Skeletal muscle tissue (tissue), 4 donors: ENCODE measurements around the gene CD74. TPM values are rescaled to one million over a fixed set of nuclear protein-coding genes. Genes with fewer than 3 reads are reported as not detected.

ENCODE experiments used
- H3K27ac ChIP-seq: one replicate; pipeline ENCODE4 v1.7.0; 2013; ENCODE audit warnings: mild to moderate bottlenecking, low read depth, low read length, inconsistent platforms
- H3K27me3 ChIP-seq, 3 donors: one replicate each; pipeline ENCODE4 v1.7.0; 2013; ENCODE audit warnings: low read length in 3 of 3; ENCODE audit not compliant: control insufficient read depth in 3 of 3, insufficient read depth in 3 of 3
- H3K36me3 ChIP-seq, 3 donors: one replicate each; pipeline ENCODE4 v1.7.0; 2013; ENCODE audit warnings: low read length in 3 of 3; ENCODE audit not compliant: control insufficient read depth in 3 of 3, insufficient read depth in 3 of 3
- H3K4me1 ChIP-seq, 3 donors: one replicate each; pipeline ENCODE4 v1.7.0; 2013; ENCODE audit warnings: low read length in 3 of 3, mild to moderate bottlenecking in 3 of 3; ENCODE audit not compliant: control insufficient read depth in 3 of 3, insufficient read depth in 3 of 3
- H3K4me3 ChIP-seq, 3 donors: one replicate each; pipeline ENCODE4 v1.7.0; 2013; ENCODE audit warnings: low read length in 3 of 3
- H3K9ac ChIP-seq, 3 donors: one replicate each; pipeline ENCODE4 v1.7.0; 2013; ENCODE audit warnings: low read length in 3 of 3, mild to moderate bottlenecking in 3 of 3, moderate library complexity in 2 of 3, low read depth in 1 of 3
- H3K9me3 ChIP-seq, 3 donors: one replicate each; pipeline ENCODE4 v1.7.0; 2013; ENCODE audit warnings: low read length in 3 of 3; ENCODE audit not compliant: control insufficient read depth in 3 of 3
- total RNA-seq: library from RNA; depleted of rRNA; stranded (reverse); fragments of >200 nt; gene quantifications from one replicate; pipeline ENCODE4 v1.2.3, GENCODE V29; 2014
- donor health status: Osteomylitis.

CD74 gene
- total RNA-seq, 1 donor from 2014 or later, result 63.2 TPM

DNA sequence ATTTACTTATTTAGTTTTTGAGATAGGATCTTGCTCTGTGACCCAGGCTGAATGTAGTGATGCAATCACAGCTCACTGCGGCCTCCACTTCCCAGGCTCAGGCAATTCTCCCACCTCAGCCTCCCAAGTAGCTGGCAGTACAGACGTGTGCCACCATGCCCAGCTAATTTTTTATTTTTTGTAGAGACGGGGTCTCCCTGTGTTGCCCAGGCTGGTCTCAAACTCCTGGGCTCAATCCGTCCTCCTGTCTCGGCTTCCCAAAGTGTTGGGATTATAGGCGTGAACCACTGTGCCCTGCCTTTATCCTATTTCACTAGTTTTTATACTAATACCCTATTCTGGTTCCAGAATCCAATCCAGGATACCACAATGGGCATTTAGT lies 30.0 kb upstream of the CD74 start:
- Histone ChIP-seq H3K9me3 (no peaks in the 10 kb centered on the region), H3K27ac (no peak overlapping the region), H3K4me1 (peaks cover 11 to 29% (median 15%) of the 10 kb centered on the region in 3 donors), H3K27me3 (no peaks in the 10 kb centered on the region), H3K4me3 (no peak overlapping the region), H3K36me3 (peaks cover 43 to 44% (median 44%) of the 10 kb centered on the region in 3 donors), H3K9ac (no peak overlapping the region)

DNA sequence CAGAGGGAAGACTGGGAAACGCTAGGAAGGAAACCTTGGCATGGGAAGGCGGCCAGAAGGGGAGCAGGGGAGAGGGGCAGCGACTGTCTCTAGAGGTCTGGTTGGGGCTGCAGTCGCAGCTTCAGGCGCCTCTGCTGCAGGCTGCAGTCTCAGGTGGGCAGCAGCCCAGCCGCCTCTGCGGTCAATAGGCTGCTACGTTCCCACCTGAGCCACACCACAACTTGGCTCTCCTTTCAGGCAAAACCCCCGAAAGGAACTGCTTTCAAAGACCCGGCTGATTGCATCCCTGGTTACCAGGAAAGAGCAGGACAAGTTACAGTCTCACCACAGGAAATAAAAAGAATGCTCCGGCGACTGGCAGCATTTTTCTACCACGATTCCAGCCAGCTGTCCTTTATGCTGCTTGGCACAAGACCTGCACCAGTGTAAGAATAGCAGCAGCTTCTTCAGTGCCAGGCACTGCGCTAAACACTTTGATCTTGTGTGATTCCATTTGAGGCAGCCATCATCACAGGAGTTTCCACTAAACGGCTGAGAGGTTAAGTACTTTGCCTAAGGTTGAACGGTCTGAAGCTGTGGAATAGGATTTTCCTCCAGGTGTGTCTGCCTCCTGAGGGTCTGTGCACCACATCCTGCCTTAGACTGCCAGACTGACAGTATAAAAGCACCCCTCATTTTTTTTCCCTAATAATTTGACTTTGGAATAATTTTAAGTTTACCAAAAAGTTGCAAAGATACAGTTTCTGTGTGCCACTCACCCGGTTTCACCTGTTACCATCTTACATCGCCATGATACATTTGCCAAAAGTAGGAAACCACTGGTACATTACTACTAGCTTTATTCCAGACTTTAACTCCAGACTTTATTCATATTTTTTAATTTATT lies 29.3 kb upstream of the CD74 start:
- peak overlapping the region; percentile 1 to 49 (median 41) for H3K4me3 ChIP-seq
- peaks cover 11 to 25% (median 13%) of the 10 kb centered on the region in 3 donors for H3K4me1 ChIP-seq
- peaks cover 37 to 38% (median 38%) of the 10 kb centered on the region in 3 donors for H3K36me3 ChIP-seq
- H3K9ac ChIP-seq, result peak overlapping the region in 2 of 3 donors; percentile 23 to 64
- H3K27me3 ChIP-seq, result no peaks in the 10 kb centered on the region
- peak overlapping the region; percentile 61 for H3K27ac ChIP-seq
- no peaks in the 10 kb centered on the region for H3K9me3 ChIP-seq

DNA sequence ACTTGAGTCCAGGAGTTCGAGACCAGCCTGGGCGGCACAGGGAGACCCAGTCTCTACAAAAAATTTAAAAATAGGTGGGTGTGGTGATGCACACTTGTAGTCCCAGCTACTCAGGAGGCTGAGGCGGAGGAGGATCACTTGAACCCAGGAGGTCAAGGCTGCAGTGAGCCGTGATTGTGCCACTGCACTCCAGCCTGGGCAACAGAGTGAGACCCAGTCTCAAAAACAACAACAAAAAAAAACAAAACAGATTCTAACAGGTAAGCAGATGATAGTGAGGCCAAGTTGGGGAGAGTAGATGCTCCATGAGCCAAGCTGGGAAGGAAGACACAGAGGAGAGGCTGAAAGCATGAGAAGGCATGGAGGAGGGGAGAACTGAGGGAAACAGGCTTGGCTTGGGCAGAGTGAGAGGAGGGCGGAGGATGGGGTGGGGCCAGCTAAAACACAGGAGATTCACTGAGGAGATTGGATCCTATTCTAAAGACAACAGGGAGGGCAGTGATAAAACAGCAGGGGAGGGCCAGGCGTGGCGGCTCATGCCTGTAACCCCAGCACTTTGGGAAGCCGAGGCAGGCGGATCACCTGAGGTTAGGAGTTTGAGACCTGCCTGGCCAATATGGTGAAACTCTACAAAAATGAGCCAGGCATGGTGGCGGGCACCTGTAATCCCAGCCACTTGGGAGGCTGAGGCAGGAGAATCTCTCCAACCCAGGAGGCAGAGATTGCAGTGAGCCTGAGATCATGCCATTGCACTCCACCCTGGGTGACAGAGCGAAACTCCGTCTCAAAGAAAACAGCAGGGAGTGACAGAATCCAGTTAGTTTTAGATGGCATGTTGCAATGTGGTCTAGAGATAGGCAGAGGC lies 28.5 kb upstream of the CD74 start:
- H3K4me3 ChIP-seq, result peak overlapping the region in 2 of 3 donors; percentile 1 to 41
- no peak overlapping the region for H3K27ac ChIP-seq
- peak overlapping the region in 2 of 3 donors; percentile 7 to 64 for H3K9ac ChIP-seq
- H3K36me3 ChIP-seq, result peaks cover 29% of the 10 kb centered on the region in 3 donors
- no peaks in the 10 kb centered on the region for H3K9me3 ChIP-seq
- H3K4me1 ChIP-seq, result peaks cover 11 to 22% (median 15%) of the 10 kb centered on the region in 3 donors
- no peaks in the 10 kb centered on the region for H3K27me3 ChIP-seq

DNA sequence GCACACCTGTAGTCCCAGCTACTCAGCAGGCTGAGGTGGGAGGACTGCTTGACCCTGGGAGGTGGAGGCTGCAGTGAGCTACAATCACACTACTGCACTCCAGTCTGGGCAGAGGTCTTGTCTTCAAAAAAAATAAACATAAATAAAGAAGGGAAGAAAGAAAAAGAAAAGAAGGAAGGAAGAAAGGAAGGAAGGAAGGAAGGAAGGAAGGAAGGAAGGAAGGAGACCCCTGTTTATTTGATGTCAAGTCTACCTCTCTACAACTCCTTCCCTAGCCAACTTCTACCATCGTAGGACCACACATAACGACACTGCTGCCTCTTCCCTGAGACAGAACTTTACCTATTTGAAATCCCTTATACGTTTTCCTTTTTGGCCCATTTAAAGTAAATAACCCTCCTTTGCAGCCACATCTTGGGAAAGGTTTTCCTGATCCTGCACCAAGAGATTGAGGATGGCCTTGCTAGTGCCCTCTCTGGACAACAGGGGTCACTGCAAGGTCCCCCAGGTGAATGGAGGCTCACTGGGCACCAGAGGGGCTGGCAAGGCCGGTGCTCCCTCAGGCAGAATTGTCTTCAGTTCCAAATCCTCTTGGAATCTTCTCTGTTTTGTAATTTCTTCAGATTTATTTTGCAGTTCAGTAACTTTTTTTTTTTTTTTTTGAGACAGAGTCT lies 26.3 kb upstream of the CD74 start:
- Histone ChIP-seq H3K27me3 (no peaks in the 10 kb centered on the region), H3K4me3 (no peak overlapping the region), H3K27ac (no peak overlapping the region), H3K9ac (no peak overlapping the region), H3K9me3 (no peaks in the 10 kb centered on the region), H3K36me3 (peaks cover 8 to 9% (median 9%) of the 10 kb centered on the region in 3 donors), H3K4me1 (peaks cover 11 to 23% (median 16%) of the 10 kb centered on the region in 3 donors)

DNA sequence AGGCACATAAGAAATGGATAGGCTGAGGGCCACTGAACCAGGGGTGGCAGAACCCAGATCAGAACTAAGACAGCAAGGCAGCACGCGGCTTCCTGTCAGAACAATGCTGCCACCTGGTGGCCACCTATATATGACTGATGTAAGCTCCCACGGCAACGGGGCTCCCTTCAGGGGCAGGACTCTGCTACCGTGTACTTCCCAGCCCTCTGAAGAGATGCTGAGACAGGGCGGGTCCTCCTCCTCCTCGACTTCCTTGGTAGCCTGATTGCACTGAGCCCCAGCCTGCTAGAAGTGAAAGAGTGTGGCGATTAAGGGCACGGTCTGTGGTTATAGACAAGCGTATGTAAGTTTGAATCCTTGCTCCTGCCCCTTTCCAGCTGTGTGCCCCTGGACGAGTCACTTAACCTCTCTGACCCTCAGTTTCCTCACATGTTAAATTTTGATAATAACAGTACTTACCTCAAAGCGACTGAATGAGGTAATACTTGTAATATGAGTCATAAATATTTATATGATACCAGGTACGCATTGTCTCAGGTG lies 23.5 kb upstream of the CD74 start:
- no peak overlapping the region for H3K9ac ChIP-seq
- no peaks in the 10 kb centered on the region for H3K36me3 ChIP-seq
- no peaks in the 10 kb centered on the region for H3K27me3 ChIP-seq
- H3K4me1 ChIP-seq, result peaks cover 0 to 8% (median 2%) of the 10 kb centered on the region in 3 donors
- H3K4me3 ChIP-seq, result peak overlapping the region in 2 of 3 donors; percentile 4 to 7
- no peaks in the 10 kb centered on the region for H3K9me3 ChIP-seq
- no peak overlapping the region for H3K27ac ChIP-seq

DNA sequence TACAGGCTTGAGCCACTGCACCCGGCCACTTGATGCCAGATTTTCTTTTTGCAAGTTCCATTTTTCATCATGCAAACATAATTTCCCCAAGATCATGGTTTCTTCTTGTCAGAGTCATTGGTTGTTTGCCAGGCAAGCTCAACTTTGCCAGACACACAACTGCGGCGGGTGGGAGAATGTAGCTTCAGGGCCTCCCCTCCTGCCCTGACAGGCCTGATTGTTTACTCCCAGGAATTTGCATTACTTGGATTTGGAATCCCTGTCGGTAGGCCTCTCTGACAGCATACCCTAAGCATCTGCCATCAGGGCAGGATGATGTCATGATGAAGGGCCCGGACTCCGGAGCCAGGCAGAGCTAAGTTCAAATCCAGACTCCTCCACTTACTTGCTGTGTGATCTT lies 21.8 kb upstream of the CD74 start:
- Histone ChIP-seq H3K27ac (no peak overlapping the region), H3K4me3 (no peak overlapping the region), H3K27me3 (no peaks in the 10 kb centered on the region), H3K9me3 (no peaks in the 10 kb centered on the region), H3K36me3 (no peaks in the 10 kb centered on the region), H3K4me1 (peaks cover 0 to 5% (median 2%) of the 10 kb centered on the region in 3 donors), H3K9ac (no peak overlapping the region)

DNA sequence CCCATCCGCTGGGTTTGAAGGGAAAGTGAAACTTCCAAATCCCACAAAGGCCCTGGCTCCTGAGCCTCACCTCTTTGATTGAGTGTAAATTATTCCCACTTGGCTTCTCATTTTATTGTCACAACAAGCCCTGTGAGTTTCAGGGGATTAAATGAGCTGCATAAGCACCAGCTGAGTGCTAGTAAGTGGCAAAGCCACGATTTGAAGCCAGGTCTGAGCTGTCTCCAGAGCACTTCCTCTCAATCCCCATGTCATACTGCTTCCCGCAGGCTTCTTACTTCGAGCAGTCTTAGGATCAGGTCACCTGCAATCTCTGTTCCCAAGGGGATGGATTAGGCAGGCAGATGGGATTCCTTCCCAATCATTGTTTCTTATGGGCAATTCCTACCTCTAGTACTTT lies 18.9 kb upstream of the CD74 start:
- Histone ChIP-seq H3K4me1 (peaks cover 6 to 10% (median 10%) of the 10 kb centered on the region in 3 donors), H3K27me3 (no peaks in the 10 kb centered on the region), H3K27ac (no peak overlapping the region), H3K36me3 (no peaks in the 10 kb centered on the region), H3K9me3 (no peaks in the 10 kb centered on the region), H3K9ac (no peak overlapping the region), H3K4me3 (no peak overlapping the region)

DNA sequence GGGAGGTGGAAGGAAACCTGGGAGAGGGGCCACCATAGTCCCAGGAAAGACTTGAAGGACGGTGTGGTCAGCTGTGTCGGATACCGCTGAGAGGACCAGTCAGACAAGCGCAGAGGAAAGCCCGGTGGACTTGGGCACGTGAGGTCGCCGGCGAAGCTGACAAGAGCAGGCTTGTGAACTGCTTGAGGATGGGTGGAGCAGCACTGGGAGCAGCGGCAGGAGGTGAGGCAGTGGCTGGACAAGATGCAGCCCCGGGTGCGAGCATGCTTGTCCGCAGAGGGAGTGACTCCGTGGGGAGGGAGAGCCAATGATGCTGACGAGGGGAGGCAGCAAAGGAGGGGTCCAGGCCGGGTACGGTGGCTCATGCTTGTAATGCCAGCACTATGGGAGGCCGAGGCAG lies 18.3 kb upstream of the CD74 start:
- Histone ChIP-seq H3K27ac (no peak overlapping the region), H3K36me3 (no peaks in the 10 kb centered on the region), H3K4me1 (peaks cover 6 to 8% (median 7%) of the 10 kb centered on the region in 3 donors), H3K9me3 (no peaks in the 10 kb centered on the region), H3K27me3 (no peaks in the 10 kb centered on the region), H3K4me3 (no peak overlapping the region), H3K9ac (no peak overlapping the region)

DNA sequence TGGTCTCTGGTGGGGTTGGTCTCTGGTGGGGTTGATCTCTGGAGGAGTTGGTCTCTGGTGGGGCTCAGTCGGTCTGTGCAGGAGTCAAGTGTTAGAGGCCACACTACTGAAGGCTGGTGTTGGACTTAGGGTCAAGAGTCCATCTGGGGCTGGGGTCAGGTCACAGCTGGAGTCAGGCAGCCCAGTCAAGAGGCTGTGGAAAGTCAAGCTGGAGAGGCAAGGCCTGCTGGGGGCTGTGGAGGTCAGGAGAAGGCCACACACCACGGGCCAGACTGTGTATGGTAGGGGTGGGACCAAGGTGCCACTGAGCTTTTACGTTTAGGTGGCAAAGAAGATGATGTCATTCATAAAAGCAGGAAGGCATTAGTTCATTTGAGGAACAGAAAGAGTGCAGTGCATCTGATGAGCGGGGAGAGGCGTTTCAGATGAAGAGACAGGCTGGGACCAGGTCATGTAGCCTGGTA lies 16.7 kb upstream of the CD74 start:
- H3K36me3 ChIP-seq, result no peaks in the 10 kb centered on the region
- H3K27ac ChIP-seq, result no peak overlapping the region
- no peak overlapping the region for H3K4me3 ChIP-seq
- H3K27me3 ChIP-seq, result no peaks in the 10 kb centered on the region
- H3K4me1 ChIP-seq, result peaks cover 5 to 8% (median 6%) of the 10 kb centered on the region in 3 donors
- H3K9ac ChIP-seq, result no peak overlapping the region
- H3K9me3 ChIP-seq, result no peaks in the 10 kb centered on the region
